DMS 273 (cell line): Measurements from ENCODE around the gene STARD9.
"Not testable (repeated sequence)": the region's sequence is repeated elsewhere in the genome, so short reads cannot be mapped to it uniquely, and the experiment has no call there.

Experiments
- DNase-seq: peaks from one replicate; lab custom pipeline; 2025; ENCODE audit not compliant: unreplicated experiment; lab: John Stamatoyannopoulos, UW

Gene STARD9

DNA sequence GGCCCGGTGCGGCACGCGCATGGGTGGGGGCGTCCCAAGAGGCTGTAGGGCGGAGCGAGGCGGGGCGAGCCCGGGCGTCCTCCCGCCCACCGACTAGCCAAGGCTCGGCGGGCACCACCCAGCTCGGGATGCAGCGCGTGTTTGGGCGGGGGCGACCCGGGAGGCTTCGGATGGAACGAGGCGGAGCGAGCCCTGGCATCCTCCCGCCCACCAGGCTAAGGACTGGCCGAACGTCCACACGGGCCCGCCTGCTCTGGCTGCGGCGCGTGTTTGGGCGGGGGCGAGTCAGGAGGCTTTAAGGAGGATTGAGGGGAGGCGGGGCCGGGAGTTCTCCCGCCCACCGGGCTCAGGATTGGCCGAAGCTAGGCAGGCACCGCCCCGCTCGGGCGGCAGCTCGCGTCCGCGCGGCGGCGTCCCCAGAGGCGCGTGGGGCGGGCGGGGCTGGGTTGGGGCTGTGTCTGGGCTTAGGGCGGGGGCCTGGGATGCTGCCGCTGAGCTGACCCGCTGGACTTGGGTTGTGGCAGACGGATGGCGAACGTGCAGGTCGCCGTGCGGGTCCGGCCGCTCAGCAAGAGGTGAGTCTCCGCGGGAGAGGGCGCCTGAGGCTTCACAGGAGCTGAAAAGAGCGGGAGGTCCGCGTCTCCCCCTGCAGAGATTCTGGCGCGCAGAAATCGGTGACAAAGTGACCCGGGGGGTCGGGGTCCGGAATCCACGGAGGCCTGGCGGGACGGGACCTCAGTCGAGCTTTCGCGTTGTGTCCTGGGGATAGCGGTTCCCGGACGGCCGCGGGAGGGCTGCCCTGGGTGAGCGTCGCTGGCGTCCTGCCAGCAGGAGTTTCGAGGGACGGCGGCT lies at the start of gene STARD9:
Gene STARD9, plus strand, starts transcription at position 419 of the 852 bp plus-strand sequence. Its CDS starts 110 bp downstream, at position 529.
- DNase-seq, result peak; percentile 98

DNA sequence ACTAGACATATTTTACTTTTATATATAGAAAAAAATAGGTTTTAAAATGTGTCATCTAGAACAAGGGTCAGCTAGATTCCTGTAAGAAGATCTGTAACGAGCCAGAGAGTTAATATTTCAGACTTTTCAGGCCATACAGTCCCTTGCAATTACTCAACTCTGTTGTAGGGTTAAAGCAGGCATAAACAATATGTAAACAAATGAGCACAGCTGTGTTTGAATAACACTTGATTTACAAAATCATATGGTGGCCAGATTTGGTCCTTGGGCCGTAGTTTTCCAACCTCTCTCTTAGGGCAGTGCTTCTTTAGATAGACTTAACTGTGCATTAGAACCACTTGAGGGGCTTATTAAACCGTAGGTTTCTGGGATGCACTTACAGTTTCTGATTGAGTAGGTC lies 46.4 kb upstream of the STARD9 start:
- DNase-seq, result no peak

DNA sequence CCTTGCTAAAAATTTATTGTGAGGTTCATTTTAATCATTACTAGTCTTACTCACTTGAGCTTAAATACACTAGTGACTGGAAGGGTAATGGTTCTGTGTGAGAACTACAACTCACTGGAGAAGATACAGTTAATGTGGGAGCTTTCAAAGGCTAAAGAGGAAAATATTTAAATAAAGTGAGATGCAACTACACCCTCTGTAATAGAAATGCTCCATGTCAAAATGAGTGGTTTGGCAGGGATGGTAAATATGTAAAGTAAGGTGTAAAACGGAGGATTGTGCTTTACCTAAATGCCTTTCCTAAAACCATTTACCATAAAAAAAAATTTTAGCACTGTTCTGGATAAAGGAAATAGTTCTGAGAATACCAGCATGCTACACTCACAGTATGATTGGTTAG lies 42.2 kb upstream of the STARD9 start:
- DNase-seq, result no peak

DNA sequence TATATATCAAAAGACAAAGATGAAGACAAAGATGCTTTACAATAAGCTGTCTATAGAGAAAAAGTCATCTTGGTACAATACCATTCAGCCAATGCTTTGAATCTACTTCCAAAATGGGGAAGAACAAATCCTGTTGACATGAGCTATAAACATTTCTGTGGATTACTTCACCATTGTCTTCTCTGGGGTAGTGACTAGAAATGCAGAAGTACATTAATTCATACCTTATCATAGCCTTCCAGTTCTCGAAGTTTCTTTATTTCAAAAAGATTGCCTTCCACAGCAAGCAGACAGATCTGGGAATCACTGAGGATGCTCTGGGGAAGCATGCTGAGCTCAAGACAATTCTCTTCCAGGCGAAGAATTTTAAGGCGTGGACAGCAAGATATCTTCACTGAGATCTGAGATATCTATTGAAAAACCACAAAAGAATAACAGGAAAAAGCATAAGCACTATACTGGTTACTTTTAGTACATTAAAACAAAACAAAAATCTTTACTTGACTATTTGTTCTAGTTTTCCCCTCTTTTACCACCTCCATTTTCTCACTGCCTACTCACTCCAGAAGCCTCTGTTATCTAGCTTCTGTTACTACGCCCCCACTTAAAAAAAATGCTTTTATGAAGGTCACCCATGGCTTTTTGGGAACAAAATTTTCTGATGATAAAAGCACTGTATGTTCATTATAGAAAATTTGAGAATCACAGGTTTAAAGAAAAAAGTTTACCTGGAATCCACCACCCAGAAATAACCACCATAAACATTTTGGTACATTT lies 30.4 kb upstream of the STARD9 start:
- no peak for DNase-seq

DNA sequence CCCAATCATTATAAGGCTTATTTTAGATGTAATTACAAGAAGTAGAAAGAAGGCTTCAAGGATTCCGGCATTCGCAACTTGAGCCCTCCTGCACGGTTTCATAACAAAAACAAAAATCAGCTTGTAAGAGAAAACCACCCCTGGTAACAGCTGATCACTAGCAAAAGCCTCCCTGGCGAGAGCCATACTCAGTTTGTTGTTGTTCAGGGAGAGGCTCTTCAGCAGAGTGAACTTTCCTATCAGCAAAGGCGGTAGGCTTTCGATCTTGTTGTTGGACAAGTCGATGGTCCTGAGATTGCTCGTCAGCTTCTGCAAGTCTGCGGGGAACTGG lies 27.5 kb upstream of the STARD9 start:
- DNase-seq, result peak; percentile 54

DNA sequence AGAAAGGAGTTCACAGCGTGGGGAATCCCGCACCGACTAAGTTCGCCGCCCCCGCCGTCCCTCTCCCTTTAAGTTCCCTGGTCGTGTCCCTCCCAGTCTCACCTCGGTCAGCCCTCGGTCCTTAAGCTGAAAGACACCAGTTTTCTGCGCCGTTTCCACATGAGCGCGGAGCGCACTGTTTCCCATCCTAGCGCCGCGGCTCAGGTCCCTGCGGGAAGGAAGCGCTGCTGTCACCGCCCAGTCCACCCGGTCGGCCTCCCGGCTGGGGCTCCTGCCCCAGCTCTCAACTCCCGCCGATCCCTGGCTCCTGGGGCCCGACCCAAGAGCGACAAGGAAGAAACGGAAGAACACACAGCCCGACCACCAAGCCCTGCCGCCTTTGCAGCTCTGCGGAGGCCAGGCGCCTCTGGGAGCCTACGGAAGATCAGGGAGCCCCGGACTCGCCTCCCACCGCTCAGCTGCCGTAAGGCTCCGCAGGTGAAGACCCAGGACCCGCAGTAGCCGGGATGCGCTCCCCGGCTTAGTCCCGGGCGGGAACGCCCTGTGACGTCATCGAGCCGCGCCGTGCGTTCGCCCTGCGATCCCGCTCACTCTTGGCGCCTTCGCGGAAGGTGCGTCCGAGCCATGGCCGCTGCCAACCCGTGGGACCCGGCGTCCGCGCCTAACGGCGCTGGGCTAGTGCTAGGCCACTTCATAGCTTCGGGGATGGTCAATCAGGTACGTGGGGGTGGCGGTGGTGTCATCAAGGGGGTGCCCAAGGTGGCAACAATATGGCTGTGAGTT lies 27.0 kb upstream of the STARD9 start, which contains the start of the genes HAUS2 and LRRC57:
Gene HAUS2, plus strand, starts transcription at position 590 of the 783 bp plus-strand sequence. Its CDS starts 35 bp downstream, at position 625.
Gene LRRC57, minus strand, starts transcription at position 545 of the 783 bp plus-strand sequence. Its CDS starts 359 bp downstream, at position 186.
- DNase-seq, result peak; percentile 94

DNA sequence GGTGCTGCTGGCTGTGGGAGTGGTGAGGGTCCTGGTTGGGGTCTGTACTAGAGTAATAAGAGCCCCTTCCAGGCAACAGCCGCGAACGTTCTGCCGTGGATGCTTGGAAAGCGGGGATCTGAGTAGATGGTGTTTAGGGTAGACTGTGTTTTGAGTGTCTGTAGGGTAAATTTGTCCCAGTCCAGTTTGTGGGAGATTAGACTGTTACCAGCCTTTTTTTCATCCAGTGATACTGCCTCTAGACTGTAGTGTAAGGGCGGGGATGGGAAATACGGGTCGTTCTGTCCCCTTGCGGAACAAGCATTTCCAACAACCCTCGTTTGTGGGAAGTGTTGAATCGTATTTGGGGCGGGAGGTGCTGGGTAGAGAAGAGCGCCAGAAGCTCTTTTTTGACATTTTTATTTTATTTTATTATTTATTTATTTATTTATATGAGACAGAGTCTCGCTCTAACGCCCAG lies 26.3 kb upstream of the STARD9 start:
- peak; percentile 64 for DNase-seq

DNA sequence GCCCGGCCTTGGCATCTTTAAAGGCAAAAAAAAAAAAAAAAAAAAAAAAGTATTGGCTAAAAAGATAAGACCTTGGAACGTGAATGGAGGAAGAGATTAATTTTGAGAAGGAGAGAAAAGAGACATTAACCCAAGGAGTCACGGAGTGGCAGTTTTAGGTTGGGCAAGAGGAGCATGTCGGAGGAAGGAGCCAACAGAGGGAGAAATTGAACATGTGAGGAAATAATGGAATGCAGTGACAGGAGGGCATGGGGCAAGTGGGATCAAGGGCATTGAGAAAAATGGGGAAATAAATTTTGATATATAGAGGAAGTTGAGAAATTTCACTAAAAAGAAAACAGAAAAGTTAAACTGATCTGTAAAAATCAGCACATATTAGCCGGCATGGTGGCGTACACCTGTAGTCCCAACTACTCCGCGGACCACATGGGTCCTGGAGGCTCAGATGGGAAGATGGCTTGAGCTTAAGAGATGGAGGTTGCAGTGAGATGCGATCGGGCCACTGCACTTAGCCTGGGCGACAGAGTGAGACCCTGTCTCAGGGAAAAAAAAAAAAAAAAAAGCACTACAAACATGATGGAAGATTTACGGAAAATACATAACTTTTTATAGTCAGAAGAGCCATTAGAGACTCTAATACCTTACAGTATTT lies 25.5 kb upstream of the STARD9 start:
- DNase-seq, result no peak

DNA sequence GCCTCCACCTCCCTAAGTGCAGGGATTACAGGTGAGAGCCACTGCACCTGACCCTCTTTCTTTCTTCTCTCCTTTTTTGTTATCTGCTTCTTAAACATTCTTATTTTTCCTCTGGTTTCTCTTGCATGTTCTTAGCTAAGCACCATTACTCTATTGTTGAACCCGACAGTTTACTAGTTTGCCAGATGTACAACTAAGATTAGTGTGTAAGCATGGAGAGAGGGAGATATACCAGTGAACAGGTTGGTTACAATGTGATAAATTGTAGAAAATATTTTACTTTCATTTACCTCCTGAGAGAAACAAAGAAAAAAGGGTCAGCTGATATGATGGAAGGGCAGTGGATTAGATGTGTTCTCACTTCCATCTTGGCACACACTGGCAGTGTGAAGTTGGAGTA lies 21.9 kb upstream of the STARD9 start:
- DNase-seq, result no peak

DNA sequence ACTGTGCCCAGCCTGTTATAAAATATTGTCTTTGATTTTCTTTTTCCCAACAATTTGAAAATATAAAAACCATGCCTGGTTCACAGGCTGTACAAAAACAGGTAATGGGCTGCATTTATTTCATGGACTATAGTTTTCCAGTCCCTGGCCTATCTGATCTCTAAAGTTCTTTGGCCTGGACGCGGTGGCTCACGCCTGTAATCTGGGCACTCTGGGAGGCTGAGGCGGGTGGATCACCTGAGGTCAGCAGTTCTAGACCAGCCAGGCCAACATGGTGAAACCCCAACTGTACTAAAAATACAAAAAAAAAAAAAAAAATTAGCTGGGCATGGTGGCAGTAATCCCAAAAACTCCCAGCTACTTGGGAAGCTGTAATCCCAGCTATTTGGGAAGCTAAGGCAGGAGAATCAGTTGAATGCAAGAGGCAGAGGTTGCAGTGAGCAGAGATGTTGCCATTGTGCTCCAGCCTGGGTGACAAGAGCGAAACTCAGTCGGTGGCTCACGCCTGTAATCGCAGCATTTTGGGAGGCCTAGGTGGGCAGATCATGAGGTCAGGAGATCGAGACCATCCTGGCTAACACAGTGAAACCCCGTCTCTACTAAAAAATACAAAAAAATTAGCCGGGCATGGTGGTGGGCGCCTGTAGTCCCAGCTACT lies 18.7 kb upstream of the STARD9 start:
- not testable (repeated sequence) for DNase-seq

DNA sequence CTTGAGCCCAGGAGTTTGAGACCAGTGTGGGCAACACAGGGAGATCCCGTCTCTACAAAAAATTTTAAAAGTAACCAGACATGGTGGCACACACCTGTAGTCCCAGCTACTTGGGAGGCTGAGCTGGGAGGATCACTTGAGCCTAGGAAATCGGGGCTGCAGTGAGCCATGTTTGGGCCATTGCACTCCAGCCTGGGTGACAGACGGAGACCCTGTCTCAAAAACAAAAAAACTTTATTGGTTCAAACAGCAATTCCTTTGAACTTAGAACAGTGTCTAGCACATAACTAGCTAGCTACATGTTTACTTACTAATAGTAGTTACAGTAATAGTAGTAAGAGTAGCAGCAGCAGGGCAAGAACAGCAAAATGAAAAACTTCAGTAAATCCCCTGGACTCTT lies 16.7 kb upstream of the STARD9 start:
- DNase-seq, result no peak

DNA sequence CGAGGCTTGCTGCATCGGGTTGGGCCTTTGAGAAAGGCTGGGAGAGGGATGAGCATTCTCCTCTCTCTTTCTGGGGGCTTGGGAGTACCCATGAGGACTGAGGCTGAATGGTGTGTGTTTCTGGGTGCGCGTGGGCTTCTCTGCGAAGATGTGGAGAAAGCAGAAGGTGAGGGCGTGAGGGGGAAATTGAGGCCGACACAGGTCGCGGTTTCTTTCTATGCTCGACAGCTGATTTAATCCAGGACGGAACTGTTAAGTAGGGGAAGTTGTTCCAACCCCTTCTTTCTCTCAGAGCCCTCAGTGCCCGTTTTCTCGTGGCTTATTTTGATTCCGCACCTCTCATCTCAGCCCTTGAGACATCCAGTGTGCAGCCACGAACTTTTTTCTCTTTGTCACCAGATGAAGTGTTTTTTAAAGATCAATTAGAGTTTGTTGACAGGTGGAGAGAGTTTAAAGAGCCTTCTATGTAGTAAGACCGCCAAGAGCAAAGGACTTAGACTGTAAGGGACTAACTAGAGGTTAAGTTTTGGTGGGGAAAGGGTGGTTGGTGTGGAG lies 711 bp downstream of the STARD9 start:
- no peak for DNase-seq

DNA sequence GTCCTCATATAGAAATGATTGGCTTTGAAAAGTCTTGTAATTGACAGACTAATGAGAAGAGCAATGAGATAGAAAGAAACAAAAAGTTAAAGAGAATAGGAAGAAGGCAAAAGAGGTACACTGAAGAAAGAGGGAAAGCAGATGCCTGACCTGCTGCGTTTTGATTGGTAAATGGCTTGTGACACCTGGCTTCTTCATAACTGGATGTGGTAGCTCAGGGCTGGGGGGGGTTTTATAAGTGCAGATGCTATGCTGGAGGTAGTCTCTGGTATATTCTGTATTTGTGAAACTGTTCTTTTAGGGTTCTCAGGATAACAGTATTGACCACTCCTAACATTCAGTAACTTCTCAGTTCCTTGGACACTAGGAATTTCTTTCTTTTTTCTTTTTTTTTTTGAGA lies 1.4 kb downstream of the STARD9 start:
- DNase-seq, result peak; percentile 22

DNA sequence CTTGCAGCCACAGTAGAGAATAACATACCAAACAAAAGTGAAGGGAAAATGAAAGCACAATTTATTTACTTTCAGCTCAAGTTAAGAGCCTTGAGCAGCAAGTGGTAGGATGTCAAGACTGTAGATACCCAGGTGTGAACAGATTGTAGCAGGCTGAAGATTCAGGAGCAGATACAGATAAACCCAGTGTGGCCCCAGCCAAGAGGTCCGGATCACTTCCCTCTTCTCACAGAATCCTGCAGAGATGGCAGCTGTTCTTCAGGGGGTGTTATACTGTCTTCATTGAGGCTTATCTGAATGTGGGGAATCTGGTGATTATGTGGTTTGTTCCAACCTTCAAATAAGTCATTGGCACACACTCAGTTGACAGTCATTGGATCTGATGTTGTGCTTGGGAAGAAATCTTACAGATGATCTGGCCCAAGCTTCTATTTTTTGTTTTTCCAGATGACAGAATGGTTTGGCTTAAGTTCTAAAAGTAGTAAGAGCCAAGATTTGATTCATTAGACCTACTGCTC lies 2.2 kb downstream of the STARD9 start:
- peak; percentile 55 for DNase-seq

DNA sequence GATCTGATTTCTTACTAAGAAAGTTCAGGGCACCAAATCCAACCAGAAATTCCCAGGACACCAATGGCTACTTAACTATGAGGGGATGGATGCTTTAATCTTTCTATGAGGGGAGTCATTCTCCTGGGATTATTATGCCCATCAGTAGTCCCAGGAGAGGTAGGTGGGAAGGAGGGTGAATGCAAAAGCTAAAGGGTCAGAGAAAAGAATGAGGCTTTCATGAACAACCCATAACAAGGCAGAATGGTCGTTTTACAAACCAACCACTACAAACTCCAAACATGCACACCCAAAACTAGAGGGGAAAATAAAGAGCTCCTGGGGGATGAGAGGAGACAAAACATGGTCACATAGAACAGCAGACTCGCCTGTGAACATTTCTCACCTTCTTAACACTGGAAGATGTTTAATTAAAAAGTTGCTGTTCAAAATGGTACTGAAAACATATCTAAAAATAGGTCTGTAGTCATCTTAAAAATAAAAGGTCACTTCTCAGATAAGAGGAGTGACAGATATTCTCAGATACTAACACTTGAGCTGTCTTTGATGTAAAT lies 3.7 kb downstream of the STARD9 start:
- no peak for DNase-seq

DNA sequence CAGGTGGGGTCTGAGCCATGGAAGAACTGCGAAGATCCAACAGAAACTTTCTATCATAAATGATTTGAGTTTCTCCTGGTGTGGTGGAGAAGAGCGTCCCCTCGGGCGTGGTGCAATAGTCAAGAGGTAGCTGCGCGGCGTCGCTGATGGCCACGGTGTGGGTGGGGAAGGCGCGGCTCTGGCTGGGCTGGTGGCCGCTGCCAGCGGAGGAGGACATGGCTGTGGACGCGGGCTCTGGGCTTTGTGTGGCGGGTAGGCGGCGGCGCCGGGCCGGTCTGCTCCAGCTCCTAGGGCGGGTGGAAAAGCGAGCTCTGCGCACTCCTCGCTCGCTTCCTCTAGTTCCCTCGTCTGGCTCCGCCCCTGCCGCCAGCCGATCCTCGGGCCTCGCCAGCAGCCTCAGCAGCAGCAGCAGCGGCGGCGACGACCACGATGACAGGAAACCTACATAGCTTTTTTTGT lies 5.9 kb downstream of the STARD9 start:
- DNase-seq, result peak; percentile 67

DNA sequence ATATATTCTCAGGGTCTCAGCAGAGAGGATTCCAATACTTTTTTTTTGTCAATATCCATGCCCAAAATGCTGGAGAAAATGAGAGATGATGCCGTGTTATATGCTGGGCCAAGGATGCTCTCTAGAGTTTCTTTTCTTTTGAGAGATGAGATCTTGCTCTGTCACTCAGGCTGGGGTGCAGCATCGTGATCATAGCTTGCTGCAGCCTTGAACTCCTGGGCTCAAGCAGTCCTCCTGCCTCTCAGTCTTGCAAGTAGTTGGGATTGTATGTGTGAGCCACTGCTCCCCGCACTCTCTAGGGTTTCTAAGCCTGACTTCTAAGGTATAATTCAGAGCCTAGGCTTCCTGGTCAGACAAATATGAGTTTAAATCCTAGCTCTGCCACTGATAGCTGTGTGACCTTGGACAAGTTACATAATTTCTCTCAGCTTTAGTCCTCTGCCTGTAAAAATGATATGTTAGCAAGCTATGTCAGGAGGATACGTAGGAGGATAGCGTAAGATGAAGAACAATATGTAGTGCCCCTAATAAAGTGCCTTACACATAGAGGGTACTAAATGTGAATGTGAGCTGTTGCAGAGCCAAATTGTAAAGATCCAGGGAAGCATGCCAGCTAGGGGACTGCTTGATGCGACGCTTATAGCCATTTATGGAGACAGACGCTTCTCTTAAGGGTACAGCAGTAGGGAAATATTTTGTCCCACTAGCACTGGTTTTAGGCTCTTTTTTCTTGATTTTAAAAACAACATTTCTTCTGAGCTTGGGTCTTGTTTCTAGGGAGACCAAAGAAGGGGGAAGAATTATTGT lies 7.4 kb downstream of the STARD9 start:
- DNase-seq, result no peak

DNA sequence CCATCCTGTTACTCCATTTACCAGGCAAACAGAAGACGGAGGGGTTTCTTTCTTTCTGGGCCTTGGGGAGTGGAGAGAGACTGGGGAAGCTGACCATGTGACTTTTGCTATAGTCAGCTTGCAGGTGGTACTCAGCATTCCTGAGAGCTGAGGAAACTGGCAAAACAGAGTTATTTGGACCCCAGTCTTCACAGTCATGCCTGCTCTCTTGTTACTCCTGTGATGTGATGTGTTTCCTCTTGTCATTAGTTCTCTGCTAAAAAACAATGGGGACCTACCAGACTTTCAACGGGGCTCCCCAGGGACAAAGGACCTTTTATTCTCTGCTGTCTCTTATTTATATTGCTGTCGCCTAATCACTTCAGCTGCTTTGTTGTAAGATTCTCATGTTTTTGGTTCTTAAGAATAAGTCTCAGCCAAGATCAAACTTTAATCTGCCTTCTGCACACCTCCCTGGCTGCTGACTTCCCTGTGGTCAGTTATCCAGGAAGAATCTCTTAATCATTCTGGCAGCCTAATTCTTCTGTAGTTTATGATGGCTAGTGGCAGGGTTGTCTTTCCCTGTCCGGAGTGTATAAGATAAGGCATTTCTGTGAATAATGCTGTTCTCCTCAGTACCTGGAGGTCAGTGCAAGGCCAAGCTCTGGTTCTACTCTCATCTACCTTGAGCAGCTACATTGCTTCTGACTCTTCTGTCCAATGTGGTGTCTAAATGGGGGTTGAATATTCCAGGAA lies 8.8 kb downstream of the STARD9 start:
- DNase-seq, result no peak
